NCI-H446 treated with DMSO at 0.1 percent for 48 hours (cell line): ENCODE data around the gene ENDOD1.
A peak's percentile ranks its signal among the peaks of the same experiment; 100 is the strongest.

Experiments used
- DNase-seq: peaks from one replicate; lab custom pipeline; 2025; lab: John Stamatoyannopoulos, UW

ENDOD1 gene

GRCh38 chr11:95144313-95145235 is 54.9 kb downstream of the ENDOD1 start:
- DNase-seq = no peak

GRCh38 chr11:95145430-95146060 is 55.9 kb downstream of the ENDOD1 start:
- DNase-seq = no peak

GRCh38 chr11:95147364-95147905 is 57.8 kb downstream of the ENDOD1 start:
- DNase-seq = peak; percentile 86

- no peak for DNase-seq
Measured at GRCh38 chr11:95148406-95148805, 58.8 kb downstream of the ENDOD1 start.

- no peak for DNase-seq
Measured at GRCh38 chr11:95148938-95149337, 59.3 kb downstream of the ENDOD1 start.

GRCh38 chr11:95149651-95150364 is 60.2 kb downstream of the ENDOD1 start:
- no peak for DNase-seq

- DNase-seq = peak; percentile 70
Measured at GRCh38 chr11:95150956-95151684, 61.5 kb downstream of the ENDOD1 start.

- DNase-seq = no peak
Measured at GRCh38 chr11:95152876-95153856, 63.5 kb downstream of the ENDOD1 start.

GRCh38 chr11:95153857-95154246 is 64.2 kb downstream of the ENDOD1 start:
- no peak for DNase-seq

- peak; percentile 59 for DNase-seq
Measured at GRCh38 chr11:95154514-95154913, 64.9 kb downstream of the ENDOD1 start.

GRCh38 chr11:95155385-95155784 is 65.7 kb downstream of the ENDOD1 start:
- DNase-seq = no peak

GRCh38 chr11:95156133-95156721 is 66.6 kb downstream of the ENDOD1 start:
- DNase-seq = no peak

- peak; percentile 47 for DNase-seq
Measured at GRCh38 chr11:95156916-95157541, 67.4 kb downstream of the ENDOD1 start.

GRCh38 chr11:95157824-95158223 is 68.2 kb downstream of the ENDOD1 start:
- DNase-seq = no peak

- no peak for DNase-seq
Measured at GRCh38 chr11:95161248-95161647, 71.6 kb downstream of the ENDOD1 start.

- DNase-seq = no peak
Measured at GRCh38 chr11:95163106-95163505, 73.5 kb downstream of the ENDOD1 start.

GRCh38 chr11:95165638-95166037 is 76.0 kb downstream of the ENDOD1 start:
- no peak for DNase-seq

GRCh38 chr11:95166781-95167180 is 77.1 kb downstream of the ENDOD1 start:
- DNase-seq = no peak

GRCh38 chr11:95170294-95170693 is 80.6 kb downstream of the ENDOD1 start:
- DNase-seq = no peak
